ENCODE measurements around the gene ANXA6. TPM values are rescaled to one million over a fixed set of nuclear protein-coding genes. Genes with fewer than 3 reads are reported as not detected.

ANXA6 gene
- total RNA-seq, 1 experiment from 2014 or later = 98.7 TPM

DNA sequence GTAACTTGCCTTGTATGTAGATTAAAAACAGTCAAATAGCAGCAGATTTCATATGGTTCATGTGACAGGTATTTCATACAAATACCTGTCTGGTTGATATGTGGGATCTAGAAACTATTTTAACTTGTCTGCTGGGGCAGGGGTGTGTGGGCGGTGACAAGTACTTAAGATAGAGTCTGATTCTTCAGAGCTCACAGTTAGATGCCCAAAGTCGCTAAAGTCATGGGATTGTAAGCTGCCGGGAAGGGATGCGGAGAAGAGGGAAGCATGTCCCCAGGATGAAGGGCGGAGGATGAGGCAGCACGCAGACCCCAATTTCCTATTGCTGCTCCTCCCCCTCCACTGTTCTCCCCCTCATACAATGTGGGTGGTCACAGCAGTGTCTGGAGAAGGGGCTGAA, 13.3 kb downstream of the ANXA6 start:
- Histone ChIP-seq H2BK120ac (ENCODE audit: low read depth, low read length, poor library complexity, severe bottlenecking) (no peak overlapping the region), H3K4me2 (ENCODE audit: insufficient read depth, insufficient read length, low read length) (no peak overlapping the region), H2BK15ac (ENCODE audit: low read depth, low read length) (no peak overlapping the region), H2AK5ac (ENCODE audit: insufficient read length, low read length) (no peak overlapping the region), H3K14ac (ENCODE audit: insufficient read depth, low read length) (no peak overlapping the region), H3K79me1 (ENCODE audit: insufficient read depth, low read depth, low read length, poor library complexity, severe bottlenecking) (peaks cover 3% of the 10 kb centered on the region), H4K8ac (replicated peaks; ENCODE audit: insufficient read length, low read depth, low read length) (no peak overlapping the region), H3K27me3 (ENCODE audit: insufficient read depth, low read length) (no peaks in the 10 kb centered on the region), H2AFZ (ENCODE audit: low read length) (no peak overlapping the region), H4K91ac (ENCODE audit: insufficient read length, low read depth, low read length) (no peak overlapping the region), H3K9me3 (ENCODE audit: control insufficient read depth, low read depth, low read length) (no peaks in the 10 kb centered on the region), H4K5ac (ENCODE audit: insufficient read length, low read depth, low read length) (no peak overlapping the region), H3K27ac (ENCODE audit: insufficient read length, low read depth, low read length) (no peak overlapping the region), H4K20me1 (ENCODE audit: control insufficient read depth, insufficient read depth, insufficient read length) (no peaks in the 10 kb centered on the region), H2BK20ac (ENCODE audit: low read depth, low read length, poor library complexity, severe bottlenecking) (no peak overlapping the region), H2BK12ac (ENCODE audit: insufficient read length, low read depth, low read length) (no peak overlapping the region), H2BK5ac (ENCODE audit: insufficient read length, low read length) (no peak overlapping the region), H3T11ph (ENCODE audit: low read length) (no peak overlapping the region), H3K18ac (ENCODE audit: insufficient read length, low read depth, low read length) (no peak overlapping the region), H3K4ac (ENCODE audit: low read depth, low read length) (no peak overlapping the region), H3K56ac (ENCODE audit: insufficient read length, low read depth, low read length) (no peak overlapping the region), H3K4me1 (ENCODE audit: insufficient read depth, low read length) (peaks cover 5% of the 10 kb centered on the region; the same call in 1 of the 2 replicates), H3K79me2 (ENCODE audit: insufficient read depth, low read length) (no peaks in the 10 kb centered on the region), H3K23ac (ENCODE audit: insufficient read length, low read depth, low read length) (no peak overlapping the region), H3K9ac (ENCODE audit: extremely low read depth, insufficient read length, low read length) (no peak overlapping the region), H3K23me2 (ENCODE audit: insufficient read length, low read depth, low read length, poor library complexity, severe bottlenecking) (no peaks in the 10 kb centered on the region)
- peaks cover 0 to 14% (median 3%) of the 10 kb centered on the region in 3 experiments; a peak in 4 of 7 replicates for H3K36me3 Mint-ChIP-seq (ENCODE audit: insufficient read depth in 1 of 3, low read depth in 3 of 3)
- H3K27me3 Mint-ChIP-seq (ENCODE audit: low read depth) = no peaks in the 10 kb centered on the region
- peaks cover 17 to 20% of the 10 kb centered on the region in 2 experiments for H3K4me1 Mint-ChIP-seq
- TF ChIP-seq, protein P1, sequence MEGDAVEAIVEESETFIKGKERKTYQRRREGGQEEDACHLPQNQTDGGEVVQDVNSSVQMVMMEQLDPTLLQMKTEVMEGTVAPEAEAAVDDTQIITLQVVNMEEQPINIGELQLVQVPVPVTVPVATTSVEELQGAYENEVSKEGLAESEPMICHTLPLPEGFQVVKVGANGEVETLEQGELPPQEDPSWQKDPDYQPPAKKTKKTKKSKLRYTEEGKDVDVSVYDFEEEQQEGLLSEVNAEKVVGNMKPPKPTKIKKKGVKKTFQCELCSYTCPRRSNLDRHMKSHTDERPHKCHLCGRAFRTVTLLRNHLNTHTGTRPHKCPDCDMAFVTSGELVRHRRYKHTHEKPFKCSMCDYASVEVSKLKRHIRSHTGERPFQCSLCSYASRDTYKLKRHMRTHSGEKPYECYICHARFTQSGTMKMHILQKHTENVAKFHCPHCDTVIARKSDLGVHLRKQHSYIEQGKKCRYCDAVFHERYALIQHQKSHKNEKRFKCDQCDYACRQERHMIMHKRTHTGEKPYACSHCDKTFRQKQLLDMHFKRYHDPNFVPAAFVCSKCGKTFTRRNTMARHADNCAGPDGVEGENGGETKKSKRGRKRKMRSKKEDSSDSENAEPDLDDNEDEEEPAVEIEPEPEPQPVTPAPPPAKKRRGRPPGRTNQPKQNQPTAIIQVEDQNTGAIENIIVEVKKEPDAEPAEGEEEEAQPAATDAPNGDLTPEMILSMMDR (conservative IDR thresholded peaks at IDR 0.05) = no peak
- no peaks in the 10 kb centered on the region; a peak in 1 of 5 replicates for H3K9me3 Mint-ChIP-seq
- WGBS (ENCODE audit: extremely low coverage, insufficient read length, low lambda C conversion rate) = no CpG with 5 or more reads among the region's 6 CpGs
- no peak for DNase-seq
- no peak overlapping the region for H3K27ac Mint-ChIP-seq
- no peak overlapping the region; a peak in 1 of 5 replicates for H3K4me3 Mint-ChIP-seq
